ENCODE results near the gene PCDH18.
A peak's percentile ranks its signal among the peaks of the same experiment; 100 is the strongest.
"Not testable (repeated sequence)": the region's sequence is repeated elsewhere in the genome, so short reads cannot be mapped to it uniquely, and the experiment has no call there.

Gene PCDH18

DNA sequence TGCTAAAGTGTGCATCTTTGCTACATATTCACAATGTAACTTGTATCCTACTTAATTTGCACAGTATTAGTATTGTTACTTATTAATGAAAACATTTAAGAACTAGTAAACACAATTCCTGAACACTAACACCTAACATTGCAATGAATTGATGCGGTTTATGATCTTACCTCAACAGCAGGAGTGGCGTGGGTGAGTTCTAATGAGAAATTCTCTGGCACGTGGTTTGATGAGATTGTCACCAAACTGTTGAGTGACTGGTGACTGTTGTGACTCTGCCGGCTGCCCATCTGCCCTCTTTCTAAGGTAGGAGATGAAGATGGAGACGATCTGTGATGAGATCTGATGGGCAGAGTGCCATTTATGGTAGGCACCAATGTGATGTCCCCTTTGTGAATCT is 2.9 kb downstream of the PCDH18 start:
- DNase-seq (ENCODE audit: low read depth, low spot score) = no peak

DNA sequence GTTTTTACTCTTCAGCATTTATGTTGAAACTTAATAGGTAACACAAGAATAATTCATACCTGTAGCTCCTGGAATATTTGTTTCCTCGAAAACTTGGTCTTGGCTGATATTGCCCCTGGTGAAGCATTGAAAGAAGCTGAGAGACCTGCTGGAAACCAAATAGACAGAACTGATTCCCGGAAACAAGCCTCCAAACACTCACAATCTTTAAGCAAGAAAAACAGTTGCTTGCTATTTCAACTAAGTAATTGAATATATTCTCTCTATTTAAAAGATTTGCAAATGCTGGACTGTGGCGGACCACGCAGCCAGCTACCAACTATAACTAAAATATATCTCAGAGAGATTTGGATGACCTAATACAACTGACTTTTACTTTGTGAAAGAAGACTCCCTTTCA is 3.6 kb downstream of the PCDH18 start:
- DNase-seq (ENCODE audit: low read depth, low spot score) = no peak

DNA sequence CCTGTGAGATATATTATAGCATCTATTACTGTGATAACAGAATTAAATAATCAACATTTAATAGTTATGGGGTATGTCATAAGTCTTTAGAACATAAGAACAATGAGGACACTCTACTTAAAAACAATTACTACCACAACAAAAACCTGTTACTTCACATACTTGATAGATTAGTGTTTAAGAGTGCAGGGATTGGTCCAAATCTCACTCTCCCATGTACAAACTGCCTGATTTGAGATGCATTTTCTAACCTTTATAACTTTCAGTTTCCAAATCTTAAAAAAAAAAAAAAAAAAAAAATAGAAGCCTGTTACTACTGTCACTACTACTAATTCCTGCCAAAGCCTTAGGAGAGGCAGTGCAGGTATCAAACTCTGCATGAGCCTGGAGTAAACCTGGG is 5.6 kb downstream of the PCDH18 start:
- DNase-seq (ENCODE audit: low read depth, low spot score) = no peak

DNA sequence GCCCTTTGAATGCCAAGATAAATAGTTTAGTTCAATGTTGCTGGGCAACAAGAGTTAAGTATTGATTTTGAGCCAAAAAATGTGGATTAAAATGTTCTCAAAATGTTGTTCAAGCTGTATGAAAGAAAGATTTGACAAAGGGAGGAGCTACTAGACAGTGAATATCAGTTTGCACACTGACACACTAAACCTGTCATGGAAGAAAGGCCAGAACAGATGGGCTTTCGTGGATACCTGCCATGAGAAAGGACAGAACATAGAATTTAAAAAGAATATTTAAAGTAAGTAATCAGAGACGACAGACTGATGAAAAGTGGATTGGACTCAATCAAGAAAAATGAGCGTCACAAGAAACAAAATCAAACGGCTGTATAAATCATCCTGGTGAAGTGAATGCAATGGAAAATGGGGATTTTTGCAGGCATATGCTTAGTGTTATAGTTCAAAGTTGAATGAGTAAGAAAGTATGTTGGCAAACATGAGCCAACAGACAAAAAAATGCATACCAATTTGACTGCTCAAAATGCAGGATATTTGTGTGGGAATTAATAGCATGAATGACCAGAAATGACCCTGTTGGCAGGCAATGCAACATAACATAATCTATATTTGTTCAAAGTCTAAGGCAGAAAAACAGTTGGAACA is 7.4 kb downstream of the PCDH18 start:
- DNase-seq (ENCODE audit: low read depth, low spot score) = no peak

DNA sequence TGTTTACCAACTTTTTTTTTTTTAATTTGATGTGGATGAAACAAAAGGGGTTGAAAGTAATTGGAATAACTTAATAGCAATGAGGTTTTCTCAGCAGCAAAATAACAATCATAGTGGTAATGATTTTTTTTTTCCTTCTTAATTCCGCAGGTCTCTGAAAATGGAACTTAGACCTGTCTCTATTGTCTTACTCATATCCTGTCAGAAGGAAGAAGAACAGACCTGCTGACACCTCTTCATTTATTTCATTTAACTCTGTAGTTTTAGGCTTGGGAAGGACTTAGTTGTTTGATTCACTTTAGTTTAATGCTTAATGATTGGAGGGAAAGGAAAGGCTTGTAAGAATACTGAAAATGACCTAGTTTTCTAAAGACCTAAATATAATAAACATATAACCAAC is 9.0 kb downstream of the PCDH18 start:
- DNase-seq (ENCODE audit: low read depth, low spot score) = no peak

DNA sequence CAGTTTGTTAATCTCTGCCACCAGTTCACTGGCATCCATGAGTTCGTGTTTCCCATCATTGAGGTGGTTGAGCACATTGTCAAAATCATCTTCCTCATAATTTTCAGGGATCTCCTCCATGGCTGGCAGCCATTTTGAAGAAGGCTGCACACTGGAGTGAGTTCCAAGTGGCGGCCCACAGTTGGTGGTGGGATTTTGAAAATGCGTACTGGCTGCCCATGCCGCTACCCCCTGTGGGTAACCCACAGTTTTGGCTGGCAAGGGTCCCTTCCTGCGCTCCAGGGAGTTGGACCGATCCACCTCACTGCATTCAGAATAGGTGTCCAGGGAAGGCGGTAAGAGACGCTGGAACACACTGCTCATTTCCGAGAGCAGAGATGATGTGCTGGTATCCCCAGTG is 11.2 kb downstream of the PCDH18 start:
- DNase-seq (ENCODE audit: low read depth, low spot score) = no peak

DNA sequence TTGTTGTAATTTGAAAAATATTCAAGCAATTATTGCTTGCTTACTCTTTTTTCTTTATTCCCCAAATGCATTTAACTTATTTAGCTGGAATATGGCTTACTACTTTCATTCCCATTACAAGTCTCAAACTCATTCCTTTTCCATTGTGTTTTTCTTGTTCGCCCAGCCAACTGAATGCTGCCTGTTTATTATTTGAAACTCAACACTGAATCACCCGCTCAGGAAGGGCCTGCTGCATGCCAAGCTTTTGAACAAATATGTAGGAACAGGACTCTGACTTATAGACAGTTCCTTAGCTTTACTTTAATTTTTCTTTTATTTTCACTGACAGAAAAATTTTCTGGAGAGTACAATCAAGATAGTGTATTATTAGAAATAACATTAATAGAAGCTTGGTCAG is 12.9 kb downstream of the PCDH18 start:
- no peak for DNase-seq (ENCODE audit: low read depth, low spot score)

DNA sequence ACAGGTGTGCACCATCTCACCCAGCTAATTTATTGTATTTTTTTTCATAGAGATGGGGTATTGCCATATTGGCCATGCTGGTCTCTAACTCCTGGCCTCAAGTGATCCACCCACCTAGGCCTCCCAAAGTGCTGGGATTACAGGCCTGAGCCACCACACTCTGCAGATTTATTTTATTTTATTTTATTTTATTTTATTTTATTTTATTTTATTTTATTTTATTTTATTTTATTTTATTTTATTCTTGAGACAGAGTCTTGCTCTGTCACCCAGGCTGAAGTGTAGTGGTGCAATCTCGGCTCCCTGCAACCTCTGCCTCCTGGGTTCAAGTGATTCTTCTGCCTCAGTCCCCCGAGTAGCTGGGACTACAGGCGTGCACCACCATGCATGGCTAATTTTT is 15.0 kb downstream of the PCDH18 start:
- not testable (repeated sequence) for DNase-seq (ENCODE audit: low read depth, low spot score)

DNA sequence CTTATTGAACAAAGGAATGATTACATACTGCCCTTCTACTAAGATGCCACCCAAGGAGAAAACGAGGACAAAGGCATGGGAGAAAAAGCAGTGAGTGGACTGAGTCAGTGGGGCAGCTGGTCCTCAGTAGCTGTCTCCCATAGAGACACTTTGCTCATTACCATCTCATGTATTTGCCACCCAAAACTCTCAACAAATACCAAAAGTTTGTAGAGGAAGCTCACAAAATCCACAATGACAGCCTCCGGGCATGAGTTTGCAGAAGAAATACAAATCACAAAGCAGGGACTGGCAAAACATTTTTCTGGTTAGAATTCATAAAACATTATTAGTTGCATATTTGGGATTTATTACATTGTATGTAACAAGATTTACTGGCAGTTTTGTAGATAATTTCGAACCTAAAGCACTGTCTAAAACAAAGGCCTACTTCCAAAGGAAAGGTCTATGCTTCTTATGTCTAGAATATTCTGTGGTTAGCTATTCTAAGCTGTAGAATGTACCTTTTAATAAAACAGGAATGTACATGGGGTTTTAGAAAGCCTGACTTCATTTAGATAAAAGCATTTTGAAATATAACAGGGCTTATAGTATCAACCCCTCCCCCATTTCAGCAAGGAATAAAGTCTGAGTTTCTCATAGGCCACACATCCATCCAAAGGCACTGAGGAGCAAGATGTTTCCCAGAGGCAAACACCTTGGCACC is 17.7 kb downstream of the PCDH18 start:
- DNase-seq (ENCODE audit: low read depth, low spot score) = no peak

DNA sequence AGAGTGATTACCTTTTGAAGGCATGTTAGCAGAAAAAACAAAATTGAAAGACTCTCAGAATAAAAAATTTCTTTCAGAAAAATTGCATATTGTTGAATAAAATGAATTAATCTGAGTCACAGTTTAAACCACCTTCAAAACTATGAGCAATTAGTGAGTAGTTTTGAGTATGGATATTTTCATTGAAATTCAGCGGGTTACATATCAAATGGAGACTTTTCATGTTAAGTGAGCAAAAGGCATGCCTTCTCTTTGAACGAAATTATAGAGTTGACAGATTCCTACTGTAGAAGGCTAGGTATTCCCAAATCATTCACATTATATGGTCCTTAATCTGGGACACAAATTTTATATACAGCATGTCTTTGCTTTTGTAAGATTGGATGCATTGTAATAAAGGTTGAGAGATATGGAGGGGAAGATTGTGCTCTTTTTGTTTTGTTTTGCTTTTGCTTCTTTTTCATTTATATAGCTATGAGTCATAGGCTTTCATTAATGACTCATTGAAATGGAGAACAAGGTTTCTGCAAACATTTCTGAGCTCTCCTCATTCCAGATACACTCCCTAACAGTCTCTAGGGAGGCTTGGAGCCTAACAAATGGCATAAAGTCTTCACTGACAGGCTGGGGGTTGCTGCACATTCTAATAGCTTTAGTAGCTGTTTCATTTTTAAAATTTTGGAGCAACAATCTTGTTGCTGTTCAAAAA is 21.6 kb downstream of the PCDH18 start:
- peak; percentile 40 for DNase-seq (ENCODE audit: low read depth, low spot score)

DNA sequence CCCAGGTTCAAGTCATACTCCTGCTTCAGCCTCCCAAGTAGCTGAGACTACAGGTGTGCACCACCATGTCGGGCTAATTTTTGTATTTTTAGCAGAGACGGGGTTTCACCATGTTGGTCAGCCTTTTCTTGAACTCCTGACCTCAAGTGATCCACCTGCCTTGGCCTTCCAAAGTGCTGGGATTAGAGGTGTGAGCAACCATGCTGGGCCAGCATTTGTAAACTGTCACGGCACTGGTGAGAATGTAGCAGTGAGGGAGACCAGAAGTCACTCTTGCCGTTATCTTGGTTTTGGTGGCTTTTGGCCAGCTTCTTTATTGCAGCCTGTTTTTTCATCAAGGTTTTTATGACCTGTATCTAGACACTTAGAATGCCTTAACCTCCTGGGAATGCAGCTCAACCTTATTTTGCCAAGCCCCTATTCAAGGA is 22.4 kb downstream of the PCDH18 start:
- DNase-seq (ENCODE audit: low read depth, low spot score) = no peak

DNA sequence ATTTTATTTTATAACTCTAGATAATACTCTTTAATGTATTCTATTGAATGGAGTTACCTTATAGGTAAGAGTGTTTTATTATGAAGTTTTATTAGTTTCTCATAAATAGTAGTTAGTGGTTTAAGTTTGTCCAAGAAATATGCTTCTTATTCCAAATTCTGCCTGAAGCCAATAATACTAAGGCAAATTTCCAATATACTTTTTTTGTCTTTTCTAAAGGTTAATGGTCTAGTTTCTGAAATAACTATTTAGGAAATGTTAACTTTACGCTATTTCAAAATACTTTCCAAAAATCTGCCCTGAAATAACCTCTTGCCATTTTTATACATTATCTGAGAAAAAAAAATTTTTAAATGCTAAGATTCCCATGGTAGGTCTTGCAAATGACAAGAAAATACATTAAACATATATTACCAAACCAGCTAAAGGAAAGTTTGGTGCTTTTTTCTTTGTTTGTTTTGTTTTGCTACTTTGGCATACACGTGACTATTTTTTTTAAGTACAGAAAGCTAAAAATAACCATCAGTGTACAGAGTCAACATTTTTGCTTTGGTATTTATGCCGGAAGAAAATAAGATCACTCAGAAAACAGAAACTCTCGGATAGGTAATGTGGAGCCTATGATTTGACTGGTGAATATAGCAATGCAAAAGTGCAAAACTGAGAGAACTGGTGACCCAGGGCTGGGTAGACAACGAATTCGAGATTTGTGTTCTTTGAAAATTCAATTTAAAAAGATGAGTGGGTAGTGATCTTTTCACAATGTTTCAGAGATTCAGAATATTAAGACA is 29.8 kb downstream of the PCDH18 start:
- DNase-seq (ENCODE audit: low read depth, low spot score) = no peak

DNA sequence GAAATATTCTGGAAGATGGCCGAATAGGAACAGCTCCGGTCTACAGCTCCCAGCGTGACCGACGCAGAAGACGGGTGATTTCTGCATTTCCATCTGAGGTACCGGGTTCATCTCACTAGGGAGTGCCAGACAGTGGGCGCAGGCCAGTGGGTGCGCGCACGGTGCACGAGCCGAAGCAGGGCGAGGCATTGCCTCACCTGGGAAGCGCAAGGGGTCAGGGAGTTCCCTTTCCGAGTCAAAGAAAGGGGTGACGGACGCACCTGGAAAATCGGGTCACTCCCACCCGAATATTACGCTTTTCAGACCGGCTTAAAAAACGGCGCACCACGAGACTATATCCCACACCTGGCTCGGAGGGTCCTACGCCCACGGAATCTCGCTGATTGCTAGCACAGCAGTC is 36.0 kb downstream of the PCDH18 start:
- not testable (repeated sequence) for DNase-seq (ENCODE audit: low read depth, low spot score)

DNA sequence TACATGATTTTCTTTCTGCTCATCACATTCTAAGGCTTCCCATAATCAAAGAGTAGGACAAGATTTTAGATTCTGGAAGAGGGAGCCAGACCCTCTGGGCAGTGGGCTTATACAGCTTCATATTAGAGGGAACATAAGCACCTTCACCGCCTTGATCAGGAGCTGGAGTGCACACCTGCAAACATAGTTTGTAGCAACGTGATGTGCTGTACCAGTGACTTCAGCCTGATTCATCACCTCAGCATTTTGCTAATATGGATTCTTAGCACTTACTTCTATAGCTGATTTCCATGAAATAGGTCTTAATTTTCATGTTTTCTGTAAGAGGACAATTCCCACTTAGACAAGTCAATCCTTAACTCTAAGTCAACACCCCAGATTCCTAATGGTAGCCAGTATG is 36.7 kb downstream of the PCDH18 start:
- no peak for DNase-seq (ENCODE audit: low read depth, low spot score)

DNA sequence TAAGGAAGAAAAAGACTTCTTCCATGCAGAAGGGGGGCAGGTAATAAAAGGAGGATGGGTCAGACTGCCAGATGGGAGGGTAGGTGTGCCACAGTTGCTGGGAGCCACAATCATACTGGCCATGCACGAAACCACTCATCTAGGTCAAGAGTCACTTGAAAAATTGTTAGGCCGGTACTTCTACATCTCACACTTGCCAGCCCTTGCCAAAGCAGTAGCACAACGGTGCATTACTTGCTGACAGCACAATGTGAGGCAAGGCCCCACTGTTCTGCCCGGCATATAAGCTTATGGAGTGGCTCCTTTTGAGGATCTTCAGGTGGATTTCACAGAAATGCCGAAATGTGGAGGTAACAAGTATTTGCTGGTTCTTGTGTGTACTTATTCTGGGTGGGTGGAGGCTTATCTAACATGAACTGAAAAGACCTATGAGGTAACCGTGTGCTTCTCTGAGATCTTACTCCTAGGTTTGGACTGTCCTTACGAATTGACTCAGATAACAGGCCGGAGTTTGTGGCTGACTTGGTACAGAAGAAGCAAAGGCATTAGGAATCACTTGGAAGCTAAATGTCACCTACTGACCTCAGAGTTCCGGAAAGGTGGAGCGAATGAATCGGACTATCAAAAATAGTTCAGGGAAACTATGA is 48.9 kb downstream of the PCDH18 start:
- DNase-seq (ENCODE audit: low read depth, low spot score) = not testable (repeated sequence)

DNA sequence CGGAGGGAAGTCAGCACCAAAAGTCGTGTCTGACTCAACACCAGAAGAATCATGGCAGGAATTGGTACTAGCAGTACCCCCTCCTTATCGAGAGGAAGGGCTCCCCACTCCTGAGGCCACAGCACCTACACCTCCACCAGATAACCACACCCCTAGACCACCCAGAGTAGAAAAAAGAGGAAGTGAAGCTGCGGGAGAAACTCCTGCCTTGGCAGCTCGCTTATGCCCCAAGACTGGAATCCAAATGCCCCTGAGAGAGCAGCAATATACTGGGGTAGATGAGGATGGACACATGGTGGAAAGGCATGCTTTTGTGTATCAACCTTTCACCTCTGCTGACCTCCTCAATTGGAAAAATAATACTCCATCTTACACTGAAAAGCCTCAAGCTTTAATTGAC is 52.6 kb downstream of the PCDH18 start:
- not testable (repeated sequence) for DNase-seq (ENCODE audit: low read depth, low spot score)

DNA sequence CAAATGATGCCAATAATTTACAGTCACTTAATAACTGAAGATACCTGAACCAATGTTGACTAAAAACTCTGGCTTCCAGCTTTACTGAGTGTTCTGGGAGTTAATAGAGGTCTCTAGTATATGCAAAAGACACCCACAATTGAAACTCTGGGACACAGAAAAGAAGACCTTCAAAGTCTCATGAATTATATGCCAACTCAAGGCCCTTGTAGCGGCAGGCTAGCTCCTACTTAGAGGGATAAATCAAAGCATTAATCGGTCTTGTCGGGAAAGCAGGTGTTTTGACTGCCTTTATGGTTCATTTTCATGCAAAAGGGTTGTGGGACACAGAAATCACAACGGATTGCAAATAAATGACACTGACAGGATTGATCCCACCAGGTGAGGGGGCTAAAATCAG is 55.9 kb downstream of the PCDH18 start:
- DNase-seq (ENCODE audit: low read depth, low spot score) = no peak

DNA sequence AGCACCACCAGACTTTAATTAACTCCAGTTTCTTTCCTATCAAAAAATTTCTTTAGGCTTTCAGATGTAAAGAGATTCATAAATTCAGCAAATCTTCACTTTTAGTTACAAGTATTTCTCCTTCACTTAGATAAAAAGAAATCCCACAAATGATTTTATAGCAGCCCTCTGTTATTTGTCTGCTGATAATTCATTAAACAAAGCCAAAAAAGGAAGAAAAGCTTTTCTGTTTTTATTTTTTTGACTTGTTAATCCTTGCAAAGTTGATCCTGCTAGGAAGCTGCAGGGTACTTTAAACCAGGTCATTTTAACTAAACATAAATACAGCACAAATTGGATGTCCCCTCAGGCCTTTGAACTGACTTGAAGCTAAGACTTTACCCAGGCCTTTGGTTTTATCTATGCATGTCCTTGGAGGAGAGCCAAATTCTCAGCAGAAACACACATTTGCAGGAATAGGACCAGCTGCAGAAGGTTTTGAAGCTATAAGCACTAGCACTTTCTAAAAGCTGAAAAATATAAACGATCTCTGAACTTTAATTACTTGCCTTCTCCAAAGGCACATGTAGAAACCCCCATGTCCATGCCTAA is 57.5 kb downstream of the PCDH18 start:
- no peak for DNase-seq (ENCODE audit: low read depth, low spot score)

DNA sequence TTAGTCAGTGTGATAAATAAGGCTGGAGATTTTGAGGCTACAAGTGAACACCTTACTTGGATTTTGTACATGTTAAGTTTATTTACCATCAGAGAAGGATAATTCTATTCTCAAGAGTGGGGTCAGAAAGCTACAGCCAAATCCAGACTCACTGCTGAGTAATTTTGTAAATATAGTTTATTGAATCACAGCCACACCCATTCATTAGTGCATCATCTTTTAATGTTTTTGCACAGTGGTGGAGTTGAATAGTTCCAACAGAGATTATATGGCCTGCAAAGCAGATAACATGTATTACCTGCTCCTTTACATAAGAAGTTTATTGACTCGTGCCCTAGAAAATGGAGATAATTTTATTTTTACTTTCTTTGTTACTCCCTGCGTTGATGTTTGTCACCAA is 60.4 kb downstream of the PCDH18 start:
- no peak for DNase-seq (ENCODE audit: low read depth, low spot score)

DNA sequence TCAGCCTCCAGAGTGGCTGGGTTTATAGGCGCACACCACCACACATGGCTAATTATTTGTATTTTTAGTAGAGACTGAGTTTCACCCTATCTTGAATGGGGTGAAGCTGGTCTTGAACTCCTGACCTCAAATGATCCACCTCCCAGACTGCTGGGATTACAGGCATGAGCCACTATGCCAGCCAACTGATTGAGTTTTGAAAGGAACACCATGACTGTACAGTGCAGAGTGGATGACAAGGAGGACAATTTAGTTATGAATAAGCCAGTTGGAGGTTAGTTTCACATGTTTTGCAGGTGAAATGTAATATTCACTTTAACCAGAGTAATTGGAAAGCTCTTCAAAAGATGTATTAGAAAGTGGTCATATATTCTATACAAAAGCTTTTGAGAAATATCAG is 60.8 kb downstream of the PCDH18 start:
- no peak for DNase-seq (ENCODE audit: low read depth, low spot score)

DNA sequence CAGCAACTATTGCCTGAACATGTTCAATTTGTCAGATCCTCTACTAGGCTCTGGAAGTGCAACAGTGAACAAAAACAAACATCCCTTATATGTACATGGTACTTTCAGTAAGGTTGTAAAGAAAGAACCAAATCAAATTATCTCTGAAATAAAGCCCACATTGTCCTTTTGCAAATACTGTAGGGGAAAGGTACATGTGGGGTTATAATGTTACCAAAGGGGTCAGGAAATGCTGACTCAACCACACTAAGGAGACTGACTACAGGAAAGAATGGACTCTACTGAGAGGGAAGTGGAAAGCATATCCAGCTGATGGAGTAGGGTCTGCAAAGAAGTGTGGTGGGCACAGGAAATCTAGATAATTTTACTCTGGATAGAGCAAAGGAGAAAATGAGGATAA is 61.5 kb downstream of the PCDH18 start:
- no peak for DNase-seq (ENCODE audit: low read depth, low spot score)
